HG03575 (cell line): Measurements from ENCODE around the gene DNLZ.

Experiments used
- ATAC-seq: cut with Tn5 transposase; IDR thresholded peaks from one replicate; pipeline ENCODE4 v1.9.1; 2021; ENCODE audit not compliant: unreplicated experiment, insufficient number of reproducible peaks, low FRiP score; ENCODE audit errors: extremely low read depth

The DNLZ gene

DNA sequence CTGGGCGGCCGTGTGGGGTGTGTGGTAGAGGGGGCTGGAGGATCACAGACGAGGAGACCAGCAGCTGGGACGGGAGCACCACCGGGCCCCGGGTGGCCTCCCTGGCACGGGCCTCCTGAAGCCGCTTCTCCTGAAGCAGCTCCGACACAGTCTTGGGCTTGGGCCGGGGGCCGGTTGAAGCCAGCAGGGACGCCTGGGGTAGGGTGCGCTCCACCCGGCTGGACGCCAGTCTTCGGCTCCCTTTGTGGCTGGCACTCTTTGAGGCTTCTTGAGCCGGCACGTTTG lies 15.4 kb upstream of the DNLZ start:
- ATAC-seq = no peak

DNA sequence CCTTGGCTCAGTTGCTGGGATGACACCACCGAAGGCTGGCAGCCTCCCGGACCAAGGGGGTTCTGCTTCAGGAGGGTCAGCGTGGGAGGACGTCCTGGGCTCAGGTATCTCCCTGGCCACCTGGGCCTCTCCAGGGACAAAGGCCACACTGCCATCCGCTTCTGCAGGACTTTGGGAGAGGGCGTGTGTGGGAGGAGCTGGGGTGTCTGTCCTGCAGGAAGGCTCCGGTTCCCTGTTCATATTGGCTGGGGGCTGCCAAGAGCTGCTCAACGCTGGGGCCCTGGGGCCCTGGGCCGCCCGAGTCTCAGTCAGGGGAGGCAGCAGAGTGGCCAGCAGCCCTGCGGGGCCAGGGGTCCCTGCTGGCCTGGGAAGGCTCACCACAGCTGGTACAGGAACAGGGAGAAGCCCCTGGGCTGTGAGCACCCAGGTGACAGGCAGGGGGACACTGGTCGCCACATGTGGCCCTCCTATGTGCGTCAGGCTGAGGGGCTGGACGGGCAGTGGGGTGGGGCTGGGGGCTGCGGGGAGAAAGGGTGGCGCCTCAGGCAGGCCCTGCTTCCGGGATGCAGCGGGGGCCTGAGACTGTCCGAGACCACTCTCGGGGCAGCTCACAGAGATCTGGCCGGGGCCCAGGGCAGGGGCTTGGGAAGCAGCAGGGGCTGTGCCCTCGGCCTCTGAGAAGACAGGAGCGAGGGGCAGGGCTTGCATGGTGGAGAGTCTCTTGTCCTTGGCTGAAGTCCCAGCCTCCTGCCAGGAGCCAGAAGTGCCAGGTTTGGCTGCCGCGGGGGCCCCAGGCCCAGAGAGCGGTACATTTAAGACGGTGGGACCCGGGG lies 14.8 kb upstream of the DNLZ start:
- ATAC-seq = no peak

DNA sequence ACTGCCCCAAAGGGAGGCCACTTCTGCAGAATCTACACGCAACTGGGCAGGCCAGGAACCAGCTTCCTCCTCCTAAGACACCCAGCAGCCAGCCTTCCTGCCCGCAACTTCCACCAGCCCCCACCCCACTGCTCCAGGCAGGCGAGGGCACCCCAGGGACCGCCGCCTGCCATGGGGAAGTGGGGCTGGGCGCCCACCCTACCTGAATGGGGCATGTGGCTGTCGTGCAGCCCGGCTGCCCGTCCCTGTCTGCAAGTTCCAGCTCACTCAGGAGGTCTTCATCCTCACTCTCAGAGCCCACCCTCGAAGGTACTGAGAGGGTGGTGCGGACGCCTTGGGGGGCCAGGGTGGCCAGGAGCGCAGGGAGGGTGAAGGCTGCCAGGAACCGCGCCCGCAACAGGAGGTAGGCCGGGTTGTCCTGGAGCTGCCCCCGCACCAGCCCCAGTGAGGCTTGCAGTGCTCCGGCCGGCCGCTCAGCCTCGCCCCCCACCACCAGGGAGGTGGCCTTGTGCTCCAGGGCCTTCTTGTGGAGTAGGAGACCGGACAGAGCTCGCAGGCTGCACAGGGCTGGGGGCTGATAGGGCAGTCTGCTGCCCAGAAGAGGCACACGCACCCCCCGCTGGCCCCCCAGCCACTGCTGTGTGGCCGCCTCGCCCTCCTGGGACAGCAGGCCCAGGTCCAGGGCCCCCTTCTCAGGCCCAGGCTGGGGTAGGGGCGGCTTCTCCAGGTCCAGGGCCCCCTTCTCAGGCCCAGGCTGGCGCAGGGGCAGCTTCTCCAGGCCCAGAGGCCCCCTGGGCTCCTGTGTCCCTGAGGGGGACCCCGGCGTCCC lies 14.0 kb upstream of the DNLZ start:
- ATAC-seq = no peak

DNA sequence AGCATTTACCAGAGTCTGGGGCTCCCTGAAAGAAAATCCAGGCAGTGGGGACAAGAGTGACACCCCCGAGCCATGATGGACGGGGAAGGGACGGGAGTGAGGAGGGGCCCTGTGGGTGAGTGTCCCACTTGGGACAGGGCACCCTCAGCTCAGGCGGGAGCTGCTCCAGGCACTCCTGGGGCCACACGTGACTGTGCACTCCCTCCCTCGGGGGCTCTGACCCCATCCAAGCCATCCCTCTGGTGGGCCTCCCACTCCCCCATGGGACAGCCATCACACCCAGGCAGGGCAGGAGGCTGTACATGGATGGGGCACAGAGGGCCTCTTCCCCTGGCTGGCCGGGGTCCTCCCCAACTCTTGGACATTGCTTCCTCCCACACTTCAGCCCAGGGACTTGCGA lies 12.9 kb upstream of the DNLZ start:
- ATAC-seq = no peak

DNA sequence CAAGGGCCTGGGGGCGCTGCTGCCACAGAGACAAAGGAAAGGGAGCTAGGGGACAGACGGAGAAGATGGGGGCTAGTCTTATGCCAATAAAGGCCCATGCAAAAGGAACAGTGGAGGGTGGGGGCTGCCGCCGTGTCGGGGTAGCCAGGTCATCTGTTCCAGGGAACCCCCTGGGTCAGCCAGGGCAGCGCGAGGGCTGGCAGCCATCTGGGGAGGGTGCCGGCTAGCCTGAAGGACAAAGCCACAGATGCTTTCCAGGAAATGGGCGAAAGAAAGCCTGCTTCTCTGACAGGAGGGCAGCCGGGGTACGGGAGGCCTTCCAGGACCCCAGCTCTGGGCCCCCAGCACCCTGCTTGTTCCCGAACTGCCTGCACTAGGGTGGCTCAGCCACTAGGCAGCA lies 11.6 kb upstream of the DNLZ start:
- ATAC-seq = no peak

DNA sequence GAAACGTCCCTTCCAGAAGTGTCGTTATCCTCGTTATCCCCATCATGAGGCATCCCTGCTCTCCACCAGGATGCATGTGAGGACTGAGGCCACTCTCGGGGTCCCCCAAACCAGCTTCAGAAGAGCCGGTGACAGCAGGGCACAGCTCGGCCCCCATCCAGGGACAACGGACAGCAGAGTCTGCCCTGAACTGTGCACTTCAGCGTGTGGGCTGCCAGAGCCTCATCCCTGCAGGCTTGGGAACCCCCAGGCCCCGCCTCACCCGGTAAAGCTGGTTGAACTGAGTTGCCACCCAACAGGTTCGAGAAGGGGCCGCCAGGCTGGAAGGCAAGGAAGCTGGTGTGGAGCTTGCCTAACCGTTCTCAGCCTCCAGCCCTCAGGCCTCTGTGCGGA lies 10.6 kb upstream of the DNLZ start:
- ATAC-seq = no peak

DNA sequence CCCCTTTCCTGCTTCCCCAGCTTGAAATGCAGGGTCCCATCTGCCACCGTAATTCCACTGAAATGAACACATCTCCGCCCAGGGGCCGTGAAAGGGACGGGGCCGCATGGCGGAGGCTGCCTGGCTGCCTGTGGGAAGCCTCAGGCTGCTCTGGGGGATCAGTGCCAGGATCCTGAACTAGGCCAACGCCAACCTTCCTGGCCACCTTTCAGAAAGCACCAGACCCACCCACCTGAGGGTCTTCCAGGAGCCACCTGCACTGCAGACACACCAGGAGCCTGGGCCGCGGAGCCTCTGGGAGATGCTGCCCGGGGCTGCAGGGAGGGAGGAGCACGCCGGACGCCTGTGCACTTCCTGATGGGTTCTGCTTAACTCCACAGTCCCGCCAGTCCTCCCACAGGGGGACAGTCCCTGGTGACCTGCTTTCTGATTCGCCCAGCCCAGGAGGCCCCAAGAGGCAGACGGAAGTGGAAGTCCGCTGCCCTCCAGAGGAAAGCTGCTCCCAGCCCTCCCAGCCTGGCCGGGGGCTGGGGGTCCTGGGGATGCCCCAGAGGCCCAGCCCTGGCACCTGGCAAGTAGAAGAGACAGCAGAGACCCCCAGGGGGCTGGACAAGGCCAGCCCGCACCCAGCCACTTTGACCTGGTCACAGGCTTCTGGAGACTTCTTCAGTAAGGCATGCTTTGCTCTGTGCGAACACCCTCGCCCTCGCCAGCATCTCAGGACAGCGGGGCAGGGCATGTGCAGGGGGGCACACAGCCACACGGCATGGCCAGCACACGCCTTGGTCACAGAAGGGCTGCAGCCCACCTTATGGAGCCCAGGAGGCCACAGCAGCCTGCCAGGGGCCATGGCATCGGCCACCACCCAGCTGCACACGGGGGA lies 10.0 kb upstream of the DNLZ start, which contains the start of gene CARD9:
CARD9 (minus strand) TSS at position 370 of the 883 bp plus-strand sequence. CDS start 1,591 bp downstream, outside the sequence.
- no peak for ATAC-seq

DNA sequence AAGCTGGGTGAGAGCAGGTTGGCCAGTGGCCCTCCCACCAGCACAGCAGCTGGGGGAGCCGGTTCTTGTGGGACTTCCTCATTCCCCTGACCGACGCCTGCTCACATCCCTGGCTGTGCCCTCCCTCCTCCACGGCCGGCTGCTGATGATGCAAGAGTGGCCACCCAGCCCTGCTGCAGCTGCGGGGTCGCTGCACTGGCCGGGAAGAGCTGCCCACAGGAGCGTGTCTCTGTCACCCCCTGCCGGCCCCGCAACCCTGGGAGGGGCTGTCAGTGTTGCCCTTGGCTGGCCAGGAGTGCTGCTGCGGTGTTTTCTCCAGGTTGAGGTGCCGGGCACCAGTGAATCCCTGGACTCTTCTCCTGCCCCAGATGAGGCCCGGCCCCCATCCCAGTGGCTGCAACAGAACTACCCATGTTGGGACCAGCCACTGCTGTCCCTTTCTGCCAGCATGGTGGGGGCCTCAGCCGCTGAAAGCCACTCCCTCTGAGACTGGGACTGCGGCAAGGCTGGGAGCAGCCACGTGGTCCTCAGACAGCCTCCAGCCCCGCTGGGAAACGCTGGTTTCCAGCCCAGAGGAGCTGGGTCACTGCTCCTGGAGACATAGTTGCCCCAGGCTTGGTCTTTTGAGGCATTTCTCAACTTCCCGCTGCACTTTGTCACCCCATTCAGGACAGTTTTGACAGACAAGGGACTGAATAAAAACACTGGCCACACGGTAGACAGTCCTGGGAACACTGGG lies 9.2 kb upstream of the DNLZ start:
- no peak for ATAC-seq

DNA sequence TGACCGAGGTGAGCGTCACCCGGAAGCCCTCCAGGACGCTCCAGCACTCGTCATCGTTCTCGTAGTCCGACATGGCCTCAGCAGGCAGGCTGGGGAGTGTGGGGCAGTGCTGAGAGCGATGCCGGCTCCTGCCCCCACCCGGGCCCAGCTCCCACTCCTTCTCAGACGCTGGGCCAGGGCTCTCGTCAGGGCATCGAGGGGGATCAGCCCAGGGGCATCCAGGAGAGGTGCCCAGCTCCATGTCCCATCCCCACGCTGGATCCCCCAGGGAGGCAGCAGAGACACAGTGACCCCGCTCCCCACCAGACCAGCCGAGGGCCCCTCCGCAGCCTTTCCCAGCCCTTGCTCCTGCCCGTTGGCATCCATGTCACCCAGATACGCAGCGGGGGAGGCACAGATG lies 8.5 kb upstream of the DNLZ start:
- no peak for ATAC-seq

DNA sequence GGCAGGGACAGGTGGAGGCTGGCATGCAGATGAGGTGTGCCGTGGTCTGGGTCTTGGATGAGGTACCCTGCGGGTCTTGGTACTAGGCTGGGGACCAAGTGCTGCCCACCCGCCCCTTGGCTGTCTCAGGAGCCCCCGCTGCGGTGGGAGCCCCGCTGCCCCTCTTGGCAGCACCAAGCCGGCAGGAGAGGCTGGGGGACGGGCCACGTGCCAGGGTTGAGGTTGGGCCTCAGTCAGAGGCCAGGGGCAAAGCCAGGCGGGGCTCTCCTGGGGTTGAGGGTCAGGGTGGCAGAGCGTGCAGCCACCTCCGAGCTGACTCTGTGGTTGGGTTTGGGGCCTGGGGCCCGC lies 8.0 kb upstream of the DNLZ start:
- no peak for ATAC-seq

DNA sequence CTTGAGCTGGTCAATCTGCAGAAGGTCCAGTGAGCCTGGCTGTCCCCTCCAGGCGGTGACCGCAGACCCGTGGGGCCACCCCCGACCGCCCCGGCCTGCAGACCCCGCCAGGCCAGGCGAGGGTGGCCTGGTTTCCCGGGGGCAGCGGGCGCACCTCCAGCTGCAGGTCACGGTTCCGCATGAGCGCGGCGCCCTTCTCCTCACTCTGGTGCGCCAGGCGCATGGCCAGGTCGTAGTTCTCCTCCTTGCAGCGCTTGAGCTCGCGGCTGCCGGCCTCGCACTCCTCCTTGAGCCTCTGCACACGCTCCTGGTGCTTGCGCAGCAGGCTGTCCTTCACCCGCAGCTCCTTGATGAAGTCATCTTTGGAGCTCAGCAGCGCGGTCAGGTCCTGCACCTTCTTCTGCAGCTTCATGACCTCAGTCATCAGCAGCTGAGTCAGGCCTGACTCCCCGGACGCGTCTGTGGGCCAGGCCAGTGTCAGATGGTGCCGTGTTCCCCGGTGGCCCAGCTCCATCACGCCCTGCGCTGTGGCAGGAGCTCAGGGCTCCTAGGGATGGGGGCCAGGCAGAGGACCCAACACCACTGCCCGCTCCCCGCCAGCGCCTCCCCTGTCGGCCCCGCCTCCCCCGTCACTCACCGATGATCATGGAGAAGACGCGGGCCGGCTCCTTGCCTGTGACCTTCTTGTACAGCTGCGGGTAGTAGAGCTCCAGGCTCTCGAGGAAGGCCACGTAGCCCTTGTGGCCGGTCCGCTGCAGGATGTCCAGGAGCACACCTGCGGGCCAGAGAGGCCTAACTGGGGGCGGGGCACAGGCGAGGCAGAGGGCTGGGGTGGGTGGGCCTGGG lies 7.4 kb upstream of the DNLZ start:
- ATAC-seq = no peak

DNA sequence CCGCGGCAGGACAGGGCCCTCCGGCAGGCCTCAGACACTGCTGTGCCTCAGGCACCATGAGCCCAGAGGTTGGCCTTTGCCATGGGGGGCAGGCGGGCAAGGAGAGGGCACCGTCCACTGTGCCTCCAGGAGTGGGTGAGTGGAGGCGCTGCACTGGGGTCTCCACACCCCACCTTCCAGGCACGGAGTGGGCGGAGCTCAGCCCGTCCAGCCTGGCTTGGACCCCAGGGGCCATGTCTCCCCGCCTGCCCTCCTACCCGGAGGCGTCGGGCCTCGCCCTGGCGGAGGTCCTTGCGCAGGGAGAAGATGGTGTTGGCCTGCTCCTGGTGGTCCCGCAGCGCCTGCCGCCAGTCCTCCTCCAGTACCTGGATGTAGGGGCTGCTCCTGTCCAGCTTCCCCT lies 6.5 kb upstream of the DNLZ start:
- no peak for ATAC-seq

DNA sequence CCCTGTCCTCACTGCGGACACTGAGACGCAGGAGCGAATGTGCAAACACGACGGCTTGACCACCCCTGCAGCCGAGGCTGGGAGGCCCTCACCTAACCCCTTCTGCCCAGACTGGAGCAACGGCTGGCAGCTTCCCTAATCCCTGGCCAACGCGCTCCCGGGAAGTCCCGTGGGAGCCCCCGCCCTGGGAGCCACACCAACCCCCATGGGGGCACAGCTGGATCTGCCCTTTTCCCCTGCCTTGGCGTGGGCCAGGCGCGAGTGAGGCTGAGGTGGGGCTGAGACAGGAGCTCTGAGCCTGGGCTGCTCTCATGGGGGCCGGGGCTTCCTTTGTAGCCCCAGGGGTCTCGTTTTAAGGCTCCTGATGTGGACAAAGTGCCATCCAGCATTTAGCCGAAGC lies 4.6 kb upstream of the DNLZ start:
- ATAC-seq = no peak

DNA sequence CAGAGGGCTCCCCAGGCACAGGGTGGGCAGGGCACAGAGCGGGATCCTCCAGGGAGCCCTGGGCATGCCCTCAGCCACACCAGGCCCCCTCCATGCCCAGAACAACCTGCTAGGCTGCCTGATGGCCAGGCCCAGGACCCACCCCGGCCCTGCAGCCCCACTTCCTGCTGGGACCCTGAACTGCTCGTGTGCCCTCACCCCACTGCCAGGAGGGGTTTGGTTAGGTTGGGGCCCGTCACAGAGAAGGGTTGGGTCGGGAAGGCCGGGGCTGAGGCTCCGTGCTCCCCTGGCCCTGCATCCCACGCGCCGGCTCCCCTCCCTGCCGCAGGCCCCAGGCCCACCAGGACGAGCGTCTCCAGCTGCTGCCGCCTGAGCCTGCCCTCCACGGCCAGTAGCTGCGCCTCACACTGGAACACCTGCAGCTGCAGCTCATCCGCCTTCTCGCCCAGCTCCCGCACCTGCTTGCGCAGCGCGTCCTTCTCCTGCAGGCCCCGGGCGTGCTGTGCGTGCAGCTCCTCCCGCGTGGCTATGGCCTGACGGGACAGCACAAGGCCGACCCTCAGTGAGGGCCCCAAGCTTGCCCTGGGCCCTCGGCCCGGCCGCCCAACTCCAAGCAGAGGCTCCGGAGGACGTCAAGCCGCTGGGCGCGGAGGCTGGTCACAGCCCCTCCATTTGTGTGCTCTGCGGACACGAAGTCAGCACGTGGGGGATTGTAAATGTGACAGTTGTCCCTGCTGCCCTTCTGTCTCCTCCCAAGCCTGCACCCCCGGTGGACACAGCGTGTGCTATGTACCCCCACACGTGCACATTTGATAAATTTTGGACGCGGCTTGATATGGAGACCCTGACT lies 4.0 kb upstream of the DNLZ start:
- ATAC-seq = no peak

DNA sequence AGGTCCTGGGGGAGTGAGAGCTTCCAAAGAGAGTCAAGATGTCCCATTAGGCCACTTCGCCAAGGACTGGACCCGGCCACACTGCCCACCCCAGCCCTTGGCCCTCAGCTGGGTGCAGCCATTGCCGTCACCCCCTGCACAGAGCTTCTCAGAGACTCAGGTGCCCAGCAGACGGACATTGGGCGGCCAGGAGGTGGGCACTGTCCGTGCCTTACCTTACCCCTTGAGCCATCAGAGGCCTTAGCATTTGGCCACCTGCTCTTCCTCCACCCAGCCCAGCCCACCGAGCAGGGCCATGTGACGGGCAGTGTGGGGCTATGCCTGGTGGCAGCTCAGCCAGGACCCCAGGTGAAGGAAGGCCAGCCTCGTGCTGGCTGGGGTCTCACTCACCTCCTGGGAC lies 3.3 kb upstream of the DNLZ start:
- no peak for ATAC-seq

DNA sequence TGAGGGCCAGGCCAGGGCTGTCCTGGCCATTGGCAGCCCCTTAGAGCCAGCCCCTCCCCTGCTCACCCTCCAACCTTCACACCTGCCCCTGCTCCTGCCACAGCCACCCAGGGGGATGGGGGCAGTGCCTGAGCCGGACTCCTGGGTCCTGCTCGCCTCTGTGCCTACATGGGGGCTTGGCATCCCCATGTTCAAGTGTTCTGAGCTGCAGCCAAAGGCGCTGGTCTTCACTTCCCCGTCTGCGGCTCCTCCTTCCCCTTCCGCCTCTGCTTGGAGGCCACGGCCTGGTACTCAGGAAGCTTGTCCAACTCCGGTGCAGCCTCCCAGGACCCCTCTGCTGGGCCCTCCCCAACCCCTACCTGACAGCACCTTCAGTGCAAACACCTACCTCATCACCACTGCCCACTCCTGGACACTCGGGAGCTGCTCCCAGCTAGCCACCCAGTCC lies 2.3 kb upstream of the DNLZ start:
- ATAC-seq = no peak
